HG02970 (cell line): Measurements from ENCODE around the gene TBC1D32.
"Not testable (repeated sequence)": the region's sequence is repeated elsewhere in the genome, so short reads cannot be mapped to it uniquely, and the experiment has no call there.

Experiments used
- ATAC-seq: cut with Tn5 transposase; IDR thresholded peaks from one replicate; pipeline ENCODE4 v1.9.1; 2021; ENCODE audit warnings: mild to moderate bottlenecking, moderate library complexity, moderate number of reproducible peaks; ENCODE audit not compliant: unreplicated experiment, low FRiP score

TBC1D32 gene

GRCh38 chr6:121236984-121237383 lies 97.3 kb downstream of the TBC1D32 start:
- ATAC-seq, result no peak

- ATAC-seq, result no peak
Observed at GRCh38 chr6:121235386-121235785, 98.9 kb downstream of the TBC1D32 start.

GRCh38 chr6:121223930-121224329 lies 110.3 kb downstream of the TBC1D32 start:
- no peak for ATAC-seq

DNA sequence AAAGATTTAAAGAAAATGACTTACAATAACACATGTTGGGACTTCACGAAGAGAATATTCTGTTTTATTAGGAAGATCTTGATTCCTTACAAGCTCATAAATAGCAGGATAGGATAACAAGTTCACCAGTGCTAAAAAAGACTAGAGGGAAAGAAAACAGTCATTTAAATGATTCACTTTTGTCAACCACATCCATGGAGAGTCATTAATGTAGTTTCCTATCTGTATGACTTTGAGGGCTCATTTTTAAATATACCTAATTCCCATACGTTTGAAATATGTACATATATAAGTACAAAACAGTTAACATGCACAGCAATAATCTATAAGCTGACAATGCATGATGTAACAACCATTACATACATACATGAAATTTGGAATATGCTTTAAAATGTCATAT lies 111.1 kb downstream of the TBC1D32 start:
- ATAC-seq, result no peak

GRCh38 chr6:121222656-121223055 lies 111.6 kb downstream of the TBC1D32 start:
- ATAC-seq, result no peak

DNA sequence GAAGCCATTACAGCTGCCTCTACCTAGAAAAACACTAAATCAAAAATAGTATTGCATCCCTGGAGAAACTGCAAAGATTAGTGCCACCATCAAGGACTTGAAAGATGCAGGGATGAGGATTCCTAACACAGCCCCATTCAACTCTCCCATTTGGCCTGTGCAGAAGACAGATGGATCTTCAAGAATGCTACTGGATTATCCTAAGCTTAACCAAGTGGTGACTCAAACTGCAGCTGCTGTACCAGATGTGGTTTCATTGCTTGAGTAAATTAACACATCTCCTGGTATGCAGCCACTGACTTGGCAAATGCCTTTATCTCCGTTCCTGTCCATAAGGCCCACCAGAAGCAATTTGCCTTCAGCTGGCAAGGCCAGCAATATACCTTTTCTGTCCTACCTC lies 117.4 kb downstream of the TBC1D32 start:
- no peak for ATAC-seq

GRCh38 chr6:121213341-121213740 lies 120.9 kb downstream of the TBC1D32 start:
- ATAC-seq, result not testable (repeated sequence)

DNA sequence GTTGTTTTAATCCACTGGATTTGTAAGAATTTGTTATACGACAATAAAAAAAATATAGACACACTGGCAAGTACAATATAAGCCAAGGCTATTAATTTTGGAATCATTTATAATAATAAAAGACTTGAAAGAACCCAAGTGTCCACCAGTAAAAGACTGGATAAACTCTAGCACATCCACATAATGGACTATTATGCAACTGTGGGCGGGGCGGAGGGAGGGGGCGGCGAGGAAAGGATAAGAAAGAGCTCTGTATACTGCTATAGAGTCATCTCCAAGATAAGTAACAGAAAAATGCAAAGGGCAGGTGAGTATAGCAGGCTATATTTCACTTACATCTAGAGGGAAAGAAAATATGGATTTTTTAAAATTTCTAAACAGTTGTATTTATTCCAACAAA lies 123.3 kb downstream of the TBC1D32 start:
- no peak for ATAC-seq

DNA sequence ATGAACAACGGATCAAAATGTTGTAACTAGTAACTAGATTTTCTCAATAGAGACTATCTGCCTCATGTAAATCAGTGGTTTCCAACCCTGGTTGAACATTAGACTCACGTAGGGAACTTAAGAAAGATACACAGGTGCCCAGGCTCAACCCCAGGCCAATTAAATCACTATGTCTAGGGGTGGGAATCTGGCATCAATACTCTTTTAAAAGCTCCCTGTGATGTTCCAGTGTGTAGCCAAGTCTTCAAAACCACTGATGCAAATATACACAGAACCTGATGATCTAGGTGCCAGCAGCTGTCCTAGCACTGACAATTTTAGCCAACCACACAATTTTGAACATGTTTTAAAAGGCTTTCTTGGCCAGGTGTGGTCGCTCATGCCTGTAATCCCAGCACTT lies 128.7 kb downstream of the TBC1D32 start:
- no peak for ATAC-seq

DNA sequence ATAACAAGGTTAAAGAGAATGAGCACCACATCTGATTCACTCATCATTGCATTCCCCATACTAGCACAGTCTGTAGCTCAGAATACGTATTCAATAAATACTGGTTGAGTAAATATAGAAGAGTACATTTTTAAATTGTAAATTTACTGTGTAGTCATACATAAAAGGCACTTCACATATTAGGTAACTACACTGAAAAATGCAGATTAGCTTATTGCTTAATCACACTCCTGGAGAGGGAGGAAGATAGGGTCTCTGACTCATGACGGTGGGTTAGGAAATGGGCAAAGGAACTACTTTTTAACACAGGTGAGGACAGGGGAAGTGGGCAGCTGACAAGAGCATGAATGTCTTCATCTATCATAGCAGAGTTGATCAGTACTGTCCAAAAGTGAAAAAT lies 133.2 kb downstream of the TBC1D32 start:
- ATAC-seq, result no peak

DNA sequence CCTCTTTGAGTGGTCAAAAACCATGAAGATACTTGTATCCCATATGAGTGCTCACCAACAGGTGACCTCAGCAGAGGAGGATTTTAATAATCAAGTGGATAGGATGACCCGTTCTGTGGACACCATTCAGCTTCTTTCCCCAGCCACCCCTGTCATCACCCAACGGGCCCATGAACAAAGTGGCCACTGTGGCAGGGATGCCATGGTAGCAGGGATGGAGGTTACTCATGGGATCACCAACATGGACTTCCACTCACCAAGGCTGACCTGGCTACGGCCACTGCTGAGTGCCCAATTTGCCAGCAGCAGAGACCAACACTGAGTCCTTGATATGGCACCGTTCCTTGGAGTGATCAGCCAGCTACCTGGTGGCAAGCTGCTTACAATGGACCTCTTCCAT lies 138.2 kb downstream of the TBC1D32 start:
- ATAC-seq, result not testable (repeated sequence)

- ATAC-seq, result no peak
Observed at GRCh38 chr6:121190122-121190521, 144.2 kb downstream of the TBC1D32 start.

- ATAC-seq, result no peak
Observed at GRCh38 chr6:121188356-121188755, 145.9 kb downstream of the TBC1D32 start.

GRCh38 chr6:121187833-121188200 lies 146.5 kb downstream of the TBC1D32 start:
- ATAC-seq, result no peak

- ATAC-seq, result no peak
Observed at GRCh38 chr6:121187200-121187832, 147.0 kb downstream of the TBC1D32 start.

DNA sequence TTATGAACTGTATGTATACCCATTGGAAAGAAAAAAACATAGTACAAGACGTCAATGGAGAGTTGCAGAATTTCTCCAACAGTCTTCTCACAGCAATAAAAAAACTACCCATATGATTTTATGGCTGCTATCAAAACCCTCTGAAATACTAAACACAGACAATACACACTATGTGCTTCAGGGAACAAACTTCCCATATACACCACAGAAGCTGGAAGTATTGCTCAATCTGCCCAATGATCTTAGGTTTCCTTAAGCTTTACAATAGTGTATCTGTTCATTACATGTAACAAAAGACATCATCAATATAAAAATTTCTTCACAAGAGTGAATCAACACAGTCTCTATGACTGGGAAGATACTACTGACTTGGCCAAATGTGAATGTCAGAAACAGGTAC lies 150.5 kb downstream of the TBC1D32 start:
- ATAC-seq, result no peak

DNA sequence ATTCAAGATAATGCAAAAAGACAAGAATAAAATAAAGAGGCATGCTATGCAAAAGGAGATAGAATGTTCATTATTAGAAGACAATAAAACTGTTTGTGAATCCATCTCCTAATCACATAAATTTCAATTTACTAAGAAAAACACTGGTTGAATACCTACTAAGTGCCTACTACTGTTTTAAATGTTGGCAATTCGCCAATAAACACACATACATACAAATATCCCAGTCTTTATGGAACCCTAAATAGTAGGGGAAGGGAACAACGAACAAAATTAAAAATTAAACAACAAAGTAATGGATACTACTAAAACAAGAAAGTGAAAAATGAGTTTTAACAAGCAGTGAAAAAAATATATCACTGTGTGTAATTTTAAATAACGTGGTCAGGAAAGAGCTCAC lies 158.5 kb downstream of the TBC1D32 start:
- ATAC-seq, result no peak

- ATAC-seq, result not testable (repeated sequence)
Observed at GRCh38 chr6:121172451-121172850, 161.8 kb downstream of the TBC1D32 start.

- no peak for ATAC-seq
Observed at GRCh38 chr6:121171879-121172278, 162.4 kb downstream of the TBC1D32 start.

- ATAC-seq, result no peak
Observed at GRCh38 chr6:121161886-121162285, 172.4 kb downstream of the TBC1D32 start.

DNA sequence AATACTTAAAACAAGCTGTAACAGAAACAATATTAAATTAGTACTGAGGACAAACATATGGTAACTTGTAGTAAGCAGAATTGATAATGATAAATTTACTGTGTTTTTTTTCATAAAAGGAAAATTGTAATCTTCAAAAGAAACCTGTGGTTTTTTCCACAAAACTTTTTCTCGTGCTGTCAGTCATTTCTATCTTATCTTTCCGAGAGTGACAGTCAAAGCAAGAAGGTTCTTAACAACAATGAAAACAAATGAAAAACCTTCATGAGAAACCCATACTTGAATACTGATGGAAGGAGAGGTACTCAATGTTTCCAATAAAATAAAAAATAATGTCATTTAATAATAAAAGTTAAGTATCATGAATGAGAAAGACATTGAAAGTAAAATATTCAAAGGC lies 174.0 kb downstream of the TBC1D32 start:
- no peak for ATAC-seq

GRCh38 chr6:121158891-121159290 lies 175.4 kb downstream of the TBC1D32 start:
- ATAC-seq, result no peak

- ATAC-seq, result no peak
Observed at GRCh38 chr6:121158438-121158837, 175.8 kb downstream of the TBC1D32 start.
